Keratinocyte (primary cell): ENCODE measurements around the gene PPOX.

Experiments
- EZH2 ChIP-seq: IDR thresholded peaks from one replicate; pipeline ENCODE4 v1.6.1; 2012; ENCODE audit warnings: inconsistent platforms, mild to moderate bottlenecking, low read length, moderate library complexity
- TF ChIP-seq, protein P1 (sequence below), 3 experiments: IDR thresholded peaks in 1 of 3; conservative IDR thresholded peaks in 1 of 3; optimal IDR thresholded peaks in 1 of 3; 2 replicates in 2 of 3; 3 replicates in 1 of 3; pipeline versions ENCODE3 to v1.5.1; 2011; ENCODE audit warnings: low read length in 3 of 3, mild to moderate bottlenecking in 3 of 3, moderate library complexity in 2 of 3, control low read depth in 1 of 3, inconsistent platforms in 1 of 3; ENCODE audit not compliant: insufficient read depth in 2 of 3; ENCODE audit errors: extremely low read depth in 1 of 3

DNA sequence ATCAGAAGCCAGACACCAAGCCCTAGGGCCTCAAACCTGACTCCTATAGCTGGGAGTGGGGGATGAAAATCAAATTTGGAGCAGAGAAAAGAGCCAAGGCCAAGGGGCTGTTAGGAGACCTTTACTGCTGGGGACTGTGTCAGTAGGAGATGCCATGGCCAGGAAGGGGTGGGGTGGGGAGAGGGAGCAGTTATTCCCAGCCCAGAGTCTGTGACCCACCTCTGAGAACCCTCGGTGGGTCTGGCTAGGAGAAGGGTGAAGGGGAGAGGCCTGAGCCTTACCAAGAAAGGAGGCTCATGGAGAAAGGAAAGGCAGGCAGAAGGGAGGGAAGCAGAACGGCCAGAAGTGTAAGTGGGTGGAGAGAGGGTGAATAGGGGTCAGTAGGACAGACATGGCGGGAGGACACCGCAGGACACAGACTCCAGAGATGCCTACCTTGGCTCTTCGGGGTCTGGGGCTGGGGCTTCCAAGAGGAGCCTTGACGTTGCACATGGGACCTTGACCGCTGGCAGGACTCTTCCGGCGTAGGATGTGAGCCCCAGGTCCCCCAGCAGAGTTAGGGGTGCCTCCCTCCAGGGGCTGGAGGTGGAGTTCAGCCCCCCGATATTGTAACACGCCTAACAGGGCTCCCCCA lies 31.5 kb downstream of the PPOX start:
- no peak for TF ChIP-seq EZH2
- TF ChIP-seq, protein P1, sequence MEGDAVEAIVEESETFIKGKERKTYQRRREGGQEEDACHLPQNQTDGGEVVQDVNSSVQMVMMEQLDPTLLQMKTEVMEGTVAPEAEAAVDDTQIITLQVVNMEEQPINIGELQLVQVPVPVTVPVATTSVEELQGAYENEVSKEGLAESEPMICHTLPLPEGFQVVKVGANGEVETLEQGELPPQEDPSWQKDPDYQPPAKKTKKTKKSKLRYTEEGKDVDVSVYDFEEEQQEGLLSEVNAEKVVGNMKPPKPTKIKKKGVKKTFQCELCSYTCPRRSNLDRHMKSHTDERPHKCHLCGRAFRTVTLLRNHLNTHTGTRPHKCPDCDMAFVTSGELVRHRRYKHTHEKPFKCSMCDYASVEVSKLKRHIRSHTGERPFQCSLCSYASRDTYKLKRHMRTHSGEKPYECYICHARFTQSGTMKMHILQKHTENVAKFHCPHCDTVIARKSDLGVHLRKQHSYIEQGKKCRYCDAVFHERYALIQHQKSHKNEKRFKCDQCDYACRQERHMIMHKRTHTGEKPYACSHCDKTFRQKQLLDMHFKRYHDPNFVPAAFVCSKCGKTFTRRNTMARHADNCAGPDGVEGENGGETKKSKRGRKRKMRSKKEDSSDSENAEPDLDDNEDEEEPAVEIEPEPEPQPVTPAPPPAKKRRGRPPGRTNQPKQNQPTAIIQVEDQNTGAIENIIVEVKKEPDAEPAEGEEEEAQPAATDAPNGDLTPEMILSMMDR (optimal IDR thresholded peaks at IDR 0.05 in 1 of 3, IDR thresholded peaks at IDR 0.05 in 1 of 3, conservative IDR thresholded peaks at IDR 0.05 in 1 of 3; ENCODE audit: extremely low read depth in 1 of 3, insufficient read depth in 2 of 3, low read length in 3 of 3) = no peak
